GM19455 (cell line): Measurements from ENCODE around the gene RUNDC3A.
"Not testable (repeated sequence)": the region's sequence is repeated elsewhere in the genome, so short reads cannot be mapped to it uniquely, and the experiment has no call there.

ENCODE experiments used
- ATAC-seq: cut with Tn5 transposase; IDR thresholded peaks from one replicate; pipeline ENCODE4 v1.9.1; 2021; ENCODE audit not compliant: unreplicated experiment

The RUNDC3A gene

DNA sequence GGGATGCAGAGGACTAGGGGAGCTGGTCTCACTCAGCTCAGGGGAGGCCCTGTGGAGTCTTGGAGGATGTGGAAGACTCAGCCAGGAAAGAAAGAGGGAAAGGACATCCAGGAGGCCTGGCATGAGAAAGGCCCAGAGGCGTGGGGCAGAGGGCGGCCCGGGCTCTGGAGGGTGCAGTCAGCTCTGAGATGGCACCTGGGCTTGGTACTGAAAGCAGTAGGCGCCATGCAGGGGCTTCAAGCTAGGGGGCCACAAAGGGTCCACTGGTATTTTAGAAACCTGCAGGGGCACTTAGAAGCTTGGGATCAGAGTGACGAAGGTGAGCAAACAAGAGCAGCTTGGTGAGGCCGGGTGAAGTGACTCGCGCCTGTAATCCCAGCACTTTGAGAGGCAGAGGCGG lies 49.7 kb downstream of the RUNDC3A start:
- ATAC-seq, result no peak

DNA sequence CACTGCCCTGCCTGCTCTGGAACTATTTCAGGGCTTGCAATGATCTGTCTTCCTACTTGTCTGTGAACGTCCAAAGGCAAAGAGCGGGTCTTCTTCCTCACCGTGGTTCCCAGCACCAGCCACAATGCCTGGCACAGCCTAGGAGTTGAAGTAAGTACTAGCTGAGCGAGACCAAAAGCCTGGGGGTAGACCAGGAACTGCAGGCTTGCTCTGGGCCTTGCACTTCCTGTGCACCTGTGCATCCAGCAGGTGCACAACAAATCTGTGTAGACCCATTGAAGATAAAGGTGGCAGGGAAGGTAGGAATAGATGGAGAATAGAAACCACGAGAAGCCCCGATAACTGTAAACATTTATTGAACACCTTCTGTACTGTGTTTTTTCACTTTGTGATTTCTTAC lies 50.6 kb downstream of the RUNDC3A start:
- ATAC-seq, result no peak

DNA sequence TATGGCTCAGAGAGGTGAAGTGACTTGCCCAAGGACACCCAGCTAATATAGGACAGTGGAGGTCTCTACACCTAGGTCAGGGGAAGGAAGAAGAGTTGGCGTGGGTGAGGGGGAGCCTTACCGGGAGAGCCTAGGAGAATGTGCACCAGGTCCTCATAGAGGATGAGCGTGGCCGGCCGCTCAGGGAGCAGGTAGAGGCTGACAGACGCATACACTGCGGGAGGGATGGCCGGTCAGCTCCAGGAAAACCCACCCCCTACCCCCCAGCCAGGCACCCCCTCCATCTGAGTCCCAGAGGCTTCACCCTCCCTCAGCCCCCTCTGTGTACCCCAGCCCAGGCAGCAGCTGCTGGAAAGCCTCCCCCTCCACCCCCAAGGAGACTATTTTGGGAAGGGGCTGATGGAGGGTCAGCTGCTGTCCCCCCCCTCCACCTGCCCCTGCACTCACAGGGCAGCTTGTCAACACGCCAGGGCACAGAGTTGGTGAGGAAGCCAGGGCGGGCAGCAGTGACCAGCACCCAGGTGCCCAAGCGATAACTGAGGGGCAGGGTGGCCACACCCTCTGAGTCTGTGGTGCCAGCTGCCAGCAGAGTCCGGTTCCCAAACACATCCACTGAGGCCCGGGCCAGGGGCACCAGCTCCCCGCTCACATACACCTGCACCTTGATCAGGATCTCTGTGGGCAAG lies 51.2 kb downstream of the RUNDC3A start:
- no peak for ATAC-seq

DNA sequence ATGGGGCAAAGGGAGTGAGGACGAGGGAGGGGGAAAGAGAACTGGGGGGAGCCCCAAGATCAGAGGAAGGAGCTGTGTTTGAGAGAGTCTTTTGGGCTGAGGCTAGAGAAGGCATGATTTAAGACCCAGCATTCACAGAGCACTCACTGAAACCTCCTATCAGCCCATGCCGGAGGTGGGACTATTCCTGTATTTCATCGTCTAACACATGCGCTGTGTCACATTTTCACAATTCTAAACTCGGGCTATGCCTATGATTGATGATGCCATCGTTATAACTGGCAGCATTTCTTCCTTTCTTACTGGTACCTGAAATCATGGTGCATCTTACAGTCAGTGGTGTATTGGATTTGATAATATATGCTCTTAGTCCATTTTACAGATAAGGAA lies 51.7 kb downstream of the RUNDC3A start:
- ATAC-seq, result no peak

DNA sequence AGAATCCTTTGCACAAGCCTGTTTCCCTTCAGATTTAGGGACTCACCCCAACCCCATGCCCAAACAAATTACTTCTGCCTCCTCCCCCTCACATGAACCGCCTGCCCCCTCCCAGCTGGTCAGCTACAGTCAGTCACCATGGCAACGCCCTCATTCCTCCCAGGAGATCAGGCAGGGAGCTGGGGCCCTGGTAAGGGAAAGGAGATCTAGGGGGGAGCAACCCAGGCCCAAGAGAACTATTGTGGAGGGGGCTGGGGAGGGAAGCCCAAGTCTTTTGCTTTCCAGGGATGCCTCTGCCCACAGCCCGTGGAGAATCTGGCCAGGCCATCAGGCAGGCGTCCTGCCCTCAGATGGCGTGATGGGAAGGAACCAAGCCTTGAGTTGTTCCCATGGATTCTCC lies 52.4 kb downstream of the RUNDC3A start:
- no peak for ATAC-seq

DNA sequence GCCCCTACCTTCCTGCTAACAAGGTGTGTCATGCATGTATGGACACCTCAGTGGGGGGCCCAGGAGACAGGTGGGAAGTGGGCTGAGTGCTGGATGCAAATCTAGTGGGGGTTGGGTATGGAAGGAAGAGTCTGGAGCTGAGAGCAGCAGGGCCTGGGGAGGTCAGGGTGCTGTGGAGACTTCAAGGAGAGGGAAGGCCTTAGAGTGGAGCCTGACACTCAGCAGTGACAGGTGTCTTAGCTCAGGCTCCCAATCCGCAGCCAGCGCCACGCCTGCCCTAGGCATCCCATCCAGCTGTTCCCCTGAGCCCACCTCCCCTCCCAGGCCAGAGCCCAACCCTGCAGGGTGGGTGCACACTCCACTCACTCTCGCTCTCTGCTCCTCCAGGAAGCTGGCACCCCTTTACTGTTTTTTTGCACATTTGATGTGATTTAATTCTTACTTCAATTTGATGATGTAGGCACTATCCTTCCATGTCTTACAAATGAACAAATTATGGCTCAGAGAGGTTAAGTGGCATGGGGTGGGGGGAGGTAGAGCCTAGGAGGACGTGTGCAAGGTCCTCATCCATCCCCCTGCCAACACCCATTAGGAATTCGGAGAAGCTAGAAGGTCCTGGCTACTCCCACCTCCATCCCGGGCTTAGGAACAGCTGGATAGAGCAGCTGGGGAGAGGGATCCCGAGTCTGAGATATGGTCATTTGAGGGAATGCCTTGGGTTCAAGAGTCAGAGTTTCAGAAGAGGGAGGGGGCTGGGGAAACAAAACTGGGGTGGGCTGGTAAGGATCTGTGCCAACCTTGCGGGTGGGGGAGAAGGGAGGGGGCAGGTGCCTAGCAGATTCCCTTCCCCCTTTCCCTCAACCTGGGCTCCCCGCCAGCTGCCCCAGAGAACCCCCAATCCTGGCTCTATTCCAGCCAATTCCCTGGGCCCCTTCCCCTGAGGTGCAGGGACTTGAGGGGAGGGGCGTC lies 53.2 kb downstream of the RUNDC3A start:
- ATAC-seq, result no peak

DNA sequence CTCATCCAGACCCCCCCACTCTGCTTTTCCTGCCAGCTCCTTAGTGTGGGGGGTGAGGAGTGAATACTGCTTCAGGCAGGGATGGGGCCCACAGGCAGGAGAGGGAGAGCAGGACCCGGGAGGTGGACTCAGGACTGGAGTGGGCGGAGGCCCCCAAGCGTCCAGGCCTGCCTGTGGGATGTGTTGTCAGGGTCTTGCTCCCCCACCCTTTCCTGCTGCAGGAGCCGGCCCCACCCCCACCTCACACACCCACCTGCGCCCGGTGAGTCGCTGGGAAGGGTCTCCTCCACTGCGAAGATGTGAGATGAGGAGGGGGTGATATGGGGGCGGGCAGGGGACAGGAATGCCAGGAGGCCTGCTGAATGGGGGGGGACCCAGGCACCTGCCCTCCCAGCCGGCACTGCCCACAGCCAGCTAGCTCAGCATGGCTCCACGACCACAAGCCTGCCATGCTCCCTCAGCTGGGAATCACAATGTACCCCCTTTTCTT lies 54.1 kb downstream of the RUNDC3A start:
- ATAC-seq, result no peak

DNA sequence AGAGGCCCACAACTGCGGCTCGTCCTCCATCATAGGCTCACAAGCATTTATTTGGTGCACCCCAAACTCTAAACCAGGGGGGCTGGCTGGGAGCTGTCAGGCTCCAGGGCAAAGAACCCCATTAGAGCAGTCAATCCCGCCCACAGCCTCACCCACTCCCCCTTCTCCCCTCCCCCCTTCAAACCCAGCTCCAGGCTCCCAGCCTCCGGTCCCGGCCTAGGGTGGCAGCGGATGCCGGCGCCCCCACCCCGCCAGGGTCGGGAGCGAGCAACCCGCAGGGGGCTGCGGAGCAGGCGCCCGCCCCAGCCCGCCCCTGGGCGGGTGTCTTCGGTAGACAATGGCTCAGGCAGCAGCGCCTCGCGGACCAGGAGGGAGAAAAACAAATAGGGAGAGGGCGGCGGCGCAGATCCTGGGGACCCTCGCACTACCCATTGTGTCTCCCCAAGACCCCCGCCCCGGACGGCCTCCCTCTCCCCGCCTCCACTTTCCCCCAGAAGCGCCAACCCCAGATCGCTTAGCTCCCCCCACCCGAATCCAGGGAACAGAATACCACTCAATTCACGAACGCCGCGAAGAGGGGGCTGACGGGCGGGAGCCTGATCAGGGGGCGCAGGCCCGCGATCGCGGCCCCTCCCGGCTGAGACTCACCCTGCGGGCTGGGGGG lies 54.7 kb downstream of the RUNDC3A start:
- ATAC-seq, result no peak

DNA sequence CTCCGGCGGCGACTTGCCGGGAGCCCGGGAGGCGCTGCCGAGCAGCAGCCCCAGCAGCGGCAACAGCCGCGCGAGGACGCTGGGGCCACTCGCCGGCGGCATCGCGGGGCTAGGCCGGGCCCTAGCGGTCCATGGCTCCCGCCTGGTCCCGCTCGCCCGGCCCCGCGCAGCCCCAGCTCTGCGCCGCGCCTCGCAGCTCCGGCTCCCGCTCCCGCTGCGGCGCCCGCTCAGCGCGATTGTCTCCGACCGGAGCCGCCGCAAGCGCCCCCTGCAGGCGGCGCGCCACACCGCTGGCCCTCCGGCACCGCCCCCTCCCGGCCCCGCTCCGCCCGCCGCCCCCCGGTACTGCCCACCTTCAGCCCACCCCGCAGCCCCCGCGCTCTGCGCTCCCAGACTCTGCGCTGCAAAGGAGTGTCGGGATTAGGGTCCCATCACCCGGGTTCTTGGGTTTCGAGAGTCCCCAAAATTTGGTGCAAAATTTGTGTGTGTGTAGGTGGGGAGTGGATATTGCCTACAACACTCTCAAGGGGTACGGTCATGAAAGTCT lies 55.3 kb downstream of the RUNDC3A start, which contains the start of gene FAM171A2:
TSS of gene FAM171A2 (minus strand) at position 241 of the 547 bp plus-strand sequence. CDS start at position 102, 139 bp downstream.
- no peak for ATAC-seq

DNA sequence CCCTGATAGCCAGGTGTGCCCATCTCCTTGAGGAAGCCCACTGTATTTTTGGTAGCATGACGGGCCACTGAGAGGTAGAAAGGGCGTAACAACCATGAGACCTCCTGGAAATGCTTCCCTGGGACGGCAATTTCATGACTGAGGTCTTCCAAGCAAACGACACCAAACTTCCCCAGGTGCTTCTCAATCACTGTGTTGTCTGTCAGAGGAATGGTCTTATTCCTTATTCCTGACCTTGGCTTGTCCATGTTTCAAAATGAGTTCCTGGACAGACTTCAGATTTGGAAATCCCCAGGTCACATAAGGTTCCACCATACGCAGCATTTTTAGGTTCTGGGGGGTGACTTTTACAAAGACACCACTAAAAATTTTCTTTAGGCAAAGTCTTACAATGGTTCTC lies 56.6 kb downstream of the RUNDC3A start:
- ATAC-seq, result not testable (repeated sequence)

DNA sequence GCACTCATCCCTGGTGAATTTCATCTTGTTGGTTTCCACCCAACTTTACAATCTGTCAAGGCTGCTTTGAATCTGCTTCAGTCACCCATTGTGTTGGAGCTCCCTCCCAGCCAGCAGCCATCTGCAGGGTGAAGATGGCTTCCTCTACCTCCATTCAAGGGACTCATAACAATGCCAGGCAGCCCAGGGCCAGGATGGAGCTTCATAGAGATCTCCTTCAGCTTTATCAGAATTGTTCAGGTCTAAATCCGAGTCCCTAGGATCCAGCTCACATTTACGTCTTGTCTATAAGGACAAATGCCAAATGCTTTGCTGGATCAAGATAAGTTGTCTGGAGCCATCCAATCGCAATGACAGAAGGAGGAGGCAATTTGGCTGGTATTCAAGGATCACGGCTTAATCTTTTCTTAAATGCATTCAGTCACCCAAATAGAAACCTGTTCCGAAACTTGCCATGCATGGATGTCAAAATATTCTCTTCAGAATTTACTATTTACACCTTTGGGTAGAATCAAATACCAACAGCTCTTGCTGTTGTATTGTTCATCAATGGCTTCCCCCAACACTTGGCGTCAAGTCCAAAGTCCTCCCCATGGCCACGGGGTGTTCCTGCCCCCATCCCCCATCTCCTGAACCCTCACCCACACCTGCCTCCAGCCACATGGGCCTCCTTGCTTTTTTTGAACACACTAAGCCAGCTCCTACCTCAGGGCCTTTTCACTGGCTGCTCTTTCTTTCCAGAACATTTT lies 59.0 kb downstream of the RUNDC3A start:
- ATAC-seq, result no peak
